ENCODE measurements around the gene SLC9A5.

SLC9A5 gene

DNA sequence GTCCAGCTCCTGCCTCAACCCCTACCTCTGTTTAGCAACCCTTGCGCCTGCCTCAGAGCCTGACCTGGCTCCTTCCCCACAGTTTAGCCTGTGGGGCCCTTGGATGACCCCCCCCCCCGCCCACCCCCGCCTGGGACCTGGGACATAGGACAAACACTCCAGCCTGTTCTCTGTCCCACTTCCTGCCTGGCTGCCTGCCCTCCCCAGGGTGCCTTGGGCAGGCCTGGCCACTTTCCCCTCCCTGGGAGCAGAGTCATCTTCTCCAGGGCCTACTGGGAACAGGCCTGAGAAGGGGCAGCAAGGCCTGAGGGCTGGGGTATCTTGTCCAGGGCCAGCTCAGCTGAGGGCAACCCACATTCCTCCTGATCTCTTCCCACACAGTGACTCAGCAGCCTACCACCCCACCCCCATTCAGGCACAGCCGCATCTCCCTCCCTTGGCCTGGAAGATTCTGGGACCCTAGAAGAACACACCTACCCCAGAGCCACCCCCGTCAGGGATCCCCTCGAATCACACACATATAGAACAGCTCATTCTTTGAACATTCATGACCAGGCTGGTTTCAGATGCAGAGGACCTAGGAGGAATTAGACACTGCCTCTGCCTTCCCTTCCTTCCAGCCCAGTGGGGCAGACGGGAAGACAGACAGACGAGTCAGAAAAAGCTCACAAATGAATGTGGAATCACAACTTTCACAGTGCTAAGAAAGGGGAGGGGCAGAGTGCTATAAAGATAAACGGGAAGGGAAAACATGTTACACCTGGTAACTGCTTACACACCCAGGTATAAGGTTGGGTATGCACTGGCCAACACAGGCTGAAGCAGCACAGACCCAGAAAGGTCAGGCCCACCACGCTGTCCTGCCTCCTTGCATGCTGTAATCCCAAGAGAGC lies 7.5 kb upstream of the SLC9A5 start:
- no peak for DNase-seq

DNA sequence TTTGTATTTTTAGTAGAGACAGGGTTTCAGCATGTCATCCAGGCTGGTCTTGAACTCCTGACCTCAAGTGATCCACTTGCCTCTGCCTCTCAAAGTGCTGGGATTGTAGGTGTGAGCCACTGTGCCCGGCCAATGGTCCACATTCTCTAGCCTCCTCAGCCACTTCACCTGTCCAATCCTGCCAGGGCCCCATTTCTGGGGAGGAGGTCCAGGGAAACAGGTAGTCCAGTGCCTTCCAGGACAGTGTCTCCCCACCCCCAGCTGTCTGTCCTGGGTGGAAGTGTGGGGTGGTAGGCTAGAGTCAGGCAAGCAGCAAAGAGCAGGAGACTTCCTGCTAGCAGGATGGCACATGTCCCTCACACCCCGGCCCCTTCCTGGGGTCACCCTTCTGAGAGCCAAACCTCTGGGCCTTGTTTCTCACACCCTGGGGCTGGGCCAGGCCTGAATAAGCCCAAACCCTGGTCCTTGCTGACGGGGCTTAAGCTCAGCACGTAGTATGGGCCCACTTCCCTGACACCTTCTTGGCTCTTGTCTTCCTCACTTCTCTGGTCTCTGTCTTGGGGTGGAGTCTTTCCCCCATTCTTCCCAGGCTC lies 6.5 kb upstream of the SLC9A5 start:
- DNase-seq = no peak

DNA sequence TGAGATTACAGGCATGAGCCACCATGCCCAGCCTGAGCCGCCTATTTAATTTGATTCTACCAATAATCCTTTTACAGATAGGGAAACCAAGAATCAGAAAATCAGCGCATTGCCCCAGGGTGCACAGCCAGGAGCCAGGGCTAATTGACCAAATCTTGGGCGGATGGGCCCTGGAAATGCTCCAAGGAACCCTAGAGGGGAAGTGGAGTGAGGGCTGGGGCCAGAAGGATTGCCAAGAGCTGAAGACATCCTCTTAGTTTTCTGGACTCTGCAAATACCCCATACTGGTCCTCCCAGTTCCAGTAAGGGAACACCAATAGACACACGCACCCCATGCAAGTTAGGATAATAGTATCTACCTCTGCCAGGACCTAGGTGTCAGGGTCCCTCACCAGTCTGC lies 5.3 kb upstream of the SLC9A5 start:
- DNase-seq = no peak

DNA sequence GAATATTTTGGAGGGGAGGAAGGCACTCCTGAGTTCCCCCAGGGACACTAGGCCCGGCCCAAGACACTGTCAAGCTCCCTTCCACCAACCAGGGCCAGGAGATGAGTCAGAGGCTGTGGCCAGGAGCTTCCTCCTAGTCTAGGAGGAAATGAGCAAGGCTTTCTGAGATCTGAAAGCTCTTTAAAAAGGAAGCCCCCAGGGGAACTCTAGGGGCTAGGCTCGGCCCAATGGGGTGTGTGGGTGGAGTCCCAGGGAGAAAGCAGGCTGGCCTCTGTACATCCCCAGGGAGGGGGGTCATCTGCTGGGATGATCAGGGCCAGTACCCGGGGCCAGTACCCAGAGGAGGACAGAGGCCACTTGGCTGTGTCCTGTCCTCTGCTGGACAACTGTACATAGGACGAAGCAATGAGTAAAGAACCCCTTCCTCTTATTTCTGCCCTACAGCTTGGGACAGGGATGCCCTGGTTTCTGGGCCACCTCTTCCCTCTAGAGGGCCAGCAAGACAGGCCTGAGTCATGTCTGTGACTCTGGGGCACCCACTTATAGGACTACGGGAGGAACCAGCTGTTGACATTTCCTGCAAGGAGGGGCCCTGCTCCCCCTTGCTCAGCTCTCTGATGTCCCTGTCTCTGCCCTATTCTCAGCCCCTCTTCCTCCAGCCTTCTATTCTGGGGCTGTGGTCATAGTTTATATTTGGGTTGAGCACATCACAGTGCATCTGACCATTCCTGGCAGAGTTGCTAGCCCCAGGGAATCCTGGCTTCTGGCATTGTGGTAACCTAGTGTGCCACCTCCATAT lies 4.2 kb upstream of the SLC9A5 start:
- DNase-seq = no peak

DNA sequence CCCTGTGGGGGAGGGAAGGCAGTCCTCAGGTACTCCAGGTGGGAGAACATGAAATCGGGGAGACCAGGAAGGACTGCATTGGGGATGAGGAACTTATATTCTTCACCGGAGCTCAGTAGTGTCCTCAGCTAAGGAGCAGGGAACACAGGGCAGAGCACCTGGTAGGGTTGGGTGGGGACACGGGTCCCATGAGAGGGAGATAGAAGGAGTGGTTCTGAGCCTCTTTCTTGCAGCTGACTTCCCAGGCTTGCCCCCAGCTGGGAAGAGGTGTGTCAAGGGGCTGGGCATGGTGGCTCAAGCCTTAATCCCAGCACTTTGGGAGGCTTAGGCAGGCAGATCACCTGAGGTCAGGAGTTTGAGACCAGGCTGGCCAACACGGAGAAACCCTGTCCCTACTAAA lies 3.6 kb upstream of the SLC9A5 start:
- DNase-seq = no peak

DNA sequence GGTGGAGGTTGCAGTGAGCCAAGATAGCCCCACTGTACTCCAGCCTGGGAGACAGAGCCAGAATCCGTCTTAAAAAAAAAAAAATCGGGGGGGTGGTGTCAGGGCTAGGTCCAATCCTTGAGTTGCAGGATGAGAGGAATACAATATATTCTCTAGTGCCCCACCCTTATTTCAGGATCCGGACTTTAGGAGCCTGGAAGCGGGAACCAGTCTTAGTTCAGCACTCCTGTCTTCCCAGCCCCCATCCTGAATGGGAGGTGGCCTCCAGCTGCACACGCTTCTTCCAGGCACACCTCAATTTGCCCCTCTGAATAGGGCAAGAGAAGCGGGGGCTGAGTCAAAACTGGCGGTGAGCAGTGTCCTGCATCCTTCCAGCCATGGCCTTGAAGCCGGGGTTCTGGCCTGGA lies 3.1 kb upstream of the SLC9A5 start:
- no peak for DNase-seq

DNA sequence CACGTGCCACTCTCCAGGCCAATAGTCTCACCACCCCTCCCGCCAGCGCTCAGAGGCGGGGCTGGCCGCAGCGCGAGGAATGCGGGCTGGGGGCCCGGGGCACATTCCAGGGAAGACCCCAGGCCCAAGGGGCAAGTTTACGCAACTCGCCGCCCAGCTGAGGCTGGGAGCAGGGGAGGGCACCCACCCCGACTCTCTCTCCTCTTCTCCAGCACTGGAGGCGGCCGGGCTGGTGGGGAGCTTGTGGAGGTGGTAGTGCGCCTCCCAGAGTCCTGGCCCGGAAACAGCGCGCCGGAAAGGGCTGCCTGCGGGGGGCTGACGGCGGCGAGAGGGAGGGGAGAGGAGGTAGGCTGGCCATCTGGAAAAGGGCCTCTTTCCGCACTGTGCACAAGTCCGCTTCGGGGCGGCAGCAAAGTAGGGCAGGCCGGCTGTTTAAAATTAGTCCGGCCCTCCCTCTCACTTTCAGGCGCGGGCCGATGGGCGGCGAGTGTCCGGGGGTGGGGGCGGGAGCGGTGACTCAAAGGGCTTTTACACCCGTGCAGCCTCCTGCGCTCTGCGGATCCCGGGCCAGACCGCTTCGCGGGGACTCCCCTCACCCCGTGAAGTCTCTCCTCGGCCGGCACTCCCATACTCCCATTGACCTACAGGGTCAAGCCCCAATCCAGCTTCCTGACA lies 2.6 kb upstream of the SLC9A5 start:
- no peak for DNase-seq

DNA sequence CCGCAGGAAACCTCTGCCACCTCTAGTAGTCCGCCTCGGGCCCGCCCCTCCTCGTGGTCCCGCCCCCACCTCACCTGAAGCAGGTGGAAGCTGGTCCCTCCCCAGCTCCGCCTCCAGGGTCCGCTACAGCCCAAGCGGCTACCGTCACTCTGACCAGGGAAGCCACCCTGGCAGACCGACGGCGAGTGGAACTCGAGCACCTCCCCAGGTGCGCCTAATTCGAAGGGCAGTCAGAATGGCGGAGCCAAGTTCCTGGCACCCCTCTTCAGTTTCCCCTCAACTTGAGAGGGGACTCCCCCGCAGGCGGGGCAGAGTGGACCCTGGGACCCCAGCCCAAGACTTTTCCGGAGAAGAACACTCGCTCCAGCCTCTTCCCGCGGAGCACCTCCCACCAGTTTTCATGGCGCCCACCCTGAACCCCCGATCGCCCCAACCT lies 2.0 kb upstream of the SLC9A5 start:
- peak; percentile 44 for DNase-seq

DNA sequence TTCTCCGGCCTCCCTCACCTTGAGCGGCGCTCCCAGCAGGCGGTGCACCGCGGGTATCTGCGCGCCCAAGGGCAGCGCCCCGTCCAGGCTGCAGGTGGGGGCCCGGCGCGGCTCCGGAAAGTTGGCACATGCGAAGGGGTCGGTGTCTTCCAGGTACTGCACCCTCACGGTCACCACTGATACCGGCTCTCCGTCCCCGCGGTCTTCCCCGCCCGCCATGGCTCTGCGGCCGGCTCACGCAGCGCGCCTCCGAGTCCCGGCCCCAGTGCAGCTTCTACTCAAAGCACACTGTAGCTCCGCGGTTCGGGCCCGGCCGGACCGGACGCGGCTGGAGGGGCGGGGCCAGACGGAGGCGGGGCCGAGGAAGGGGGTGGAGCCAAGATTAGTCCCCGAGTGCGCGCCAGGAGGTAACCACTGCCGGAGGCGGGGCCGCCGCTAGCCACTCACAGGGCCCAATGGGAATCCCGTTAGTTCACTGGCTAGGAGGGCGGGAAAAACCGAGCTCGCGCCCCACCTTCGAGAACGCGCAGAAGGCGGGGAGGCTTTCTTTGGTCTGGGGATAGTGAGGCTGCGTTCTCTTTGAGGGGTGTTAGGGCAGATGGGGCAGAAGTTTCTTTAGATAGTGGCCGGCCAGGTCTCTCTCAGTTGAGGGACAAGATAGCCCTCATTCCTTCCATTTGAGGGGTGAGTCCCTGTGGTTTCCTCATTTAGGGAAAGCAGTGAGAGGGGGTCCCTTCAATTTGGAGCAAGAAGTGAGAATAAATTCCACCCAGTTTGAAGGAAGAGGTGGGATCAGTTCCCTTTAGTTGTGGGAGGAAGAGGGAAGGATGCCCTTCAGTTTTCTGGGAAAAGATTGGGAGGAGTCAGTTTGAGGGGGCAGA lies 1.3 kb upstream of the SLC9A5 start, which contains the start of gene FHOD1:
FHOD1 (minus strand) TSS at position 290 of the 881 bp plus-strand sequence; CDS start at position 219, 71 bp downstream.
- DNase-seq = peak; percentile 52

DNA sequence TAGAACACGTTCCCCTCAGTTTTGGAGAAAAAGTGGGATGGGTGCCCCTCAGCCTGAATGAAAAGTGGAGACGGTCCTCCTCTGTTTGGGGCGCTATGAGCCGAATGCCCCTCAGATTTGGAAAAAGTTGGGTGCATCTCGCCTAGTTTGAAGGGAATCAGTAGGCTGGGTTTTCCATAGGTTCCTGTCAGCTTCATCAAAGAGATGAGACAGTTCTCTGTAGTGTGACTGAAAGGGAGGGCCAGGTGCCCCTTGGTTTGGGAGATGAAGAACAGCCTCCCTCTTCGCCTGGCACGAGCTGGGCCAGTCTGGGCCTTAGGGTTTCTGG lies 742 bp upstream of the SLC9A5 start:
- no peak for DNase-seq

DNA sequence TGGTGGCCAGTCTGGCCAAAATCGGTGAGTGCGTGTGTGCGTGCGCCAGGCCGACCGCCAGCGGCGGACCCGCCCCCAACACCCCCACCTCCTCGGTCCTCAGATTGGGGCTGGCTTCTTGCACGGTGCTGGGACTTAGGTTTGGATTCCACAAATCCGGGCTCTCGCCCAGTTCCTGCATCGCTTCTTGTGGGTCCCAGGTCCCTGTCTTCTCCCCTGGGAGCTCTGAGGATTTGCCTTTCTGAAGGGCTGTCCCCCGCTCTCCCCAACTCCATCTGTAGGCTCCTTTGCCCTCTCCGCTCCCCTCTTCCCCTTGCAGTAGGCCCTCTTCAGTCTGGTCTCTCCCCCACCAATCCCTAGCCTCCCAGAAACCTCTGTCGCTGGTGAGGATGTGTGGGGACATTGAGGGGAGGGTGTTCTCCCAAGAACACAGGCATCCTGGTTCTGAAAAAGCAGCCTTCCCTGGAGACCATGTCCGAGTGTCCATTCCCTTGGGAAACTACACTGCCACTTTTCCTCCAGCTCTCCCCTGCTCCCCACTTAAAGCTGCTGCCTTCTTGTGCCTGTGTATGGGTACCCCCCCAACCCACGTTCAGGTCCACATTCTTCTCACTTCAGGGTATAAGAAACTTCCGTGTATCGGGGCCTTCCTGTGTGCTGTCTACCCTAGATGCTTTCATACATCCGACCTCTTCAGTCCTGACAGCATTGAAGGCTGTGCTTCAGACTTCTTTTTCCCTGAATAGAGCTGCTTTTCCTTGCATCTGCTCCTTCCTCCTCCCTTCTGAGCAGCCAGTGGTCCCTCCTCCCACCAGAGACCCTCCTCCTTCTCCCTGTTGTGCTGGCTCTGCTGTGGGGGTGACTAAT lies 632 bp downstream of the SLC9A5 start:
- DNase-seq = no peak

DNA sequence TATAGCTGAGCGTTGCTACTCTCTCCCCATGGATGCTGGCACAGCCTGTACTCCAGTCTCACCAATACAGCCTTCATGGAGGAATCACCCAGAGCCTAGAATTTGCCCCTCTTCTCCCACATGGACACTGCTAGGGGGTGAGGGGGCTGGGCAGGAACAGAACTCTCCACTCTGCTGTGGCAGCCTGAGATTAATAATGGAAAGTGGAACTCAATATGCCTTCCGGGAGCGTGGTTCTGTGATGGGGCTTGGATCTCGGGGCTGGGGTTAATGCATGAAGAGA lies 1.2 kb downstream of the SLC9A5 start:
- DNase-seq = no peak

DNA sequence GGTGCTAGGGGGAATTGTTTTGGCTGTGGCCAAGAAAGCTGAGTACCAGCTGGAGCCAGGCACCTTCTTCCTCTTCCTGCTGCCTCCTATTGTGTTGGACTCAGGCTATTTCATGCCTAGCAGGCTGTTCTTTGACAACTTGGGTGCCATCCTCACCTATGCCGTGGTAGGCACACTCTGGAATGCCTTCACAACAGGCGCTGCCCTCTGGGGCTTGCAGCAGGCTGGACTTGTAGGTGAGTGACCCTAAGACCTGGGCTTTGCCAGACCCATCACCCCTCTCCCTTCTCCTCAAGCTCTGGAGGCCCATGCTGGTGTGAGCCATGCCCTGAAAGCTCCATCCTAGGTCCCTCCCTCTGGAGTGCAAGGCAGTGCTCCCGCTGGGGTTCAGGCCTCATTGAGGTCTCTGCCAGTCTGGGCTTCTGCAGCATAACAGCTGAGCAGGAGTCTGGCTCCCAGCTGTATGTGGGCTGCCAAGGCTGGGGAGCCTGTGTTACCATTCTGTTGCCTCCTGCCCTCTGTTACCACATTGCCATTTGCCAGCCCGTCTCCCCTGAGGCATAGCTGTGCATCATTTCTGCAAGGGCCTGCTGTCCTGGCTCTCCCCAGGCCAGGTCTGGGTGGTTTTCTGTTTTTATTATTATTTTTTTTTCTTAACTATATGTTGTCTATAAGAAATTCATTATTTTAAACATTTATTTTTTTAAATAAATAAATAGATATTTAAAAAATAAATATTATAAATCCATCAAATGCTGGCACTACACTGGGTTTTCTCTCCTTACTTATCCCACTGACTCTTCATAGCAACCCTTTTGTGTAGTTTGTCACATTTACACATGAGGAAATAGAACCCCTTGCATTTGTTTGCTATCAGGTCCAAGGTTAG lies 4.1 kb downstream of the SLC9A5 start:
- no peak for DNase-seq

DNA sequence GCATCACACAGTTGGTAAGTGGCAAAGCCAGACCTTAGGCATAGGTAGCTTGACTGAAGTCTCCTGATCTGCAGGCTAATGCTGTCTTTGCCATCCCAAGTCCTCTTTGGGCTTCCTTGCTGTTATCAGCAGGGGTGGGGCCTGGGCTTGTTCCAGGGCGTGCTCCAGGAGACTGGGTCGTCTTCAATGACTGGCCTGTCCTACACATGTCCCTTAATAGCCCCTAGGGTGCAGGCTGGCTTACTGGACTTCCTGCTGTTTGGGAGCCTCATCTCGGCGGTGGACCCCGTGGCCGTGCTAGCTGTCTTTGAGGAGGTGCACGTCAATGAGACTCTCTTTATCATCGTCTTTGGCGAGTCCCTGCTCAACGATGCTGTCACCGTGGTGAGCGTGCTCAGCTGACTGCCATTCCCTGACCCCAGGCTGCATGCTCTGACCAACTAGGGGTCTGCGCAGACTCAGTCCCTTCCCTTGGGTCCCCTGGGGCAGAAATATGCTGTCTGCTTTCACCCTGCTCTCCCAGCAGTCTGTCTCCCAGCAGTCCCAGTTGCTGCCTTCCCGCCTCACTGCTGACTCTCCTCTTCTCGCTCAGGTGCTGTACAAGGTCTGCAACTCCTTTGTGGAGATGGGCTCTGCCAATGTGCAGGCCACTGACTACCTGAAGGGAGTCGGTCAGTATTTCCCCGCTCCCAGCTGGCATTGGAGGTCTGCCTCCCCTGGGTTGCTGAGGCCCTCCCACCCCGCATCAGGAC lies 6.2 kb downstream of the SLC9A5 start:
- no peak for DNase-seq

DNA sequence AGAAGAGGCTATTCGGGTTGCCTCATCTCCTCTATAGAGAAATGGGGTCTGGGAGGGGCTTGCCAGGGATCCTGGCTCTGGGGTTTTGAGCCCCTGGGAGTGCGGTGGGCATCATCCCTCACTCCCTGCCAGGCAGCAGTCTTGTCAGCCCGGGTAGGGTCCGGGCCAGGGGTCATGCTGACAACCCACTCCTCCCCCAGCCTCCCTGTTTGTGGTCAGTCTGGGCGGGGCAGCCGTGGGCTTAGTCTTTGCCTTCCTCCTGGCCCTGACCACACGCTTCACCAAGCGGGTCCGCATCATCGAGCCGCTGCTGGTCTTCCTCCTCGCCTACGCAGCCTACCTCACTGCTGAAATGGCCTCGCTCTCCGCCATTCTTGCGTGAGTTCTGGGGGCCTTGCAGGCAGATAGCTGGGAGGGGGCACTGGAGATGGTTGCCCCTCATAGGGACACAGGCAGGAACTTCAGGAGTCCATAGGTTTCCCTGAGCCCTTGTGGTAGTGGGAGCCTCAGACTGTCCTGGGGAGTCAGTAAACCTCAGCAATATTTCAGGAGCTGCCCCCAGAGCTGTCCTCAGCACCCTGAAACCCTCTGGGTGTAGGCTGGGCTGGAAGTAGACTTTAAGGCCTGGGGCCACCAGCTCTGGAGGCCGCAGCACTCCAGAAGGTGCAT lies 6.9 kb downstream of the SLC9A5 start:
- DNase-seq = no peak

DNA sequence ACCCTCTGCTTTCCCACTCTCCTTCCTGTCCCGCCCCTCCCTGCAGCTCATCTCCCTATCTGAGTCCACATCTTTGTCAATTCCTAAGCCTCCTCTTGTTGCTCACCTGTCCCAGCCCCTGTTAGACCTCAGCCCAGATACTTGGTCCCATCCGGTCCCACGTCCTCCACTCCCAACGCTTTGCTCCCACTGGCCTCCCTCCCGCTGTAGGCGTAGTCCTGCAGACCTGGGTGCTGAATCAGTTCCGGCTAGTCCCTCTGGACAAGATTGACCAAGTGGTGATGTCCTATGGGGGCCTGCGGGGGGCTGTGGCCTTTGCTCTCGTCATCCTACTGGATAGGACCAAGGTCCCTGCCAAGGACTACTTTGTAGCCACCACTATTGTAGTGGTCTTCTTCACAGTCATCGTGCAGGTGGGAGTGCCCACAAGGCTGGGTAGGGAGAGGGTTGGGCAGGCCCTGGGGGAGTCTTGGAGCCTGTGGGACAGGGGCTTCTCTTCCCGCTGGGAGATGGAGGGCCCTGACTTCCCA lies 8.0 kb downstream of the SLC9A5 start:
- no peak for DNase-seq

DNA sequence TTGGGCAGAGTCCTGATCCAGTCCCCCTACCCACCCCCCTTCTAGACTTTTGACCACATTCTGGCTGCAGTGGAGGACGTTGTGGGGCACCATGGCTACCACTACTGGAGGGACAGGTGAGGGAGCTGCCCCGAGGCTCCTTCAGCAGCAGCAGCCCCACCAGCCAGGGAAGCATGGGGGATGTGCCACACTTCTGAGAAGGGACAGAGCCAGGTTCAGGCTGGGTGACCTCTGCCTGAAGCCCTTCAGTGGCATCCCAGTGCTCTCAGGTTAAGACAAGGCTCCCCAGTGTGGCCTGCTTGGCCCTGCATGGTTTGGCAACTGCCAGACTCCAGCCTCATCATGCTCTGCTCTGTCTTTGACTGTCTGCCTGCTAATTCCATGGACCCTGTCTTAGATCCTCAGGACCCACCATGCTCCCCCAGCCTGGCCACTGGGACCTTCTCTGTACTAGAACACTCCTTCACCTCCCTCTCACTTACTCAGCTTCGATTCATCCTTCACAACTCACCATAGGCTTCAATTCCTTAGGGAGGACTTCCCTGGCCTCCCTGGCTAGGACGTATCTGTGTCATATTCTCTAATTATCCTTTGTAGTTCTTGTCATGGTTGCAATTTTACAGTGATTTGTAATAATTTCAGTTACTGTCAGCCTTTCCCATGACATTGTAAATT lies 8.8 kb downstream of the SLC9A5 start:
- no peak for DNase-seq
